Neuronal stem cell (in vitro differentiated cells): ENCODE measurements around the gene PRXL2B.

ENCODE experiments used
- DNase-seq: peaks from one replicate; pipeline ENCODE4 v3.0.0-alpha.2; 2013; ENCODE audit warnings: low spot score
- H2AFZ ChIP-seq: one replicate; pipeline ENCODE4 v1.6.1; 2013; ENCODE audit warnings: mild to moderate bottlenecking, low read length, inconsistent platforms
- H2AK5ac ChIP-seq: 2 replicates; pipeline ENCODE4 v1.6.1; 2013; ENCODE audit warnings: low read depth, mild to moderate bottlenecking, inconsistent platforms, low read length, moderate library complexity, mixed read lengths
- H2BK120ac ChIP-seq: 2 replicates; pipeline ENCODE4 v1.6.1; 2013; ENCODE audit warnings: low read depth, mild to moderate bottlenecking, inconsistent platforms, low read length, moderate library complexity, mixed read lengths
- H2BK12ac ChIP-seq: one replicate; pipeline ENCODE4 v1.6.1; 2013; ENCODE audit warnings: low read length, inconsistent platforms
- H2BK15ac ChIP-seq: 2 replicates; pipeline ENCODE4 v1.6.1; 2013; ENCODE audit warnings: mild to moderate bottlenecking, low read length, inconsistent platforms, mixed read lengths
- H2BK5ac ChIP-seq: one replicate; pipeline ENCODE4 v1.6.1; 2013; ENCODE audit warnings: inconsistent platforms, mild to moderate bottlenecking, low read length, moderate library complexity
- H3K14ac ChIP-seq: one replicate; pipeline ENCODE4 v1.6.1; 2013; ENCODE audit warnings: low read length, inconsistent platforms
- H3K18ac ChIP-seq: 2 replicates; pipeline ENCODE4 v1.6.1; 2013; ENCODE audit warnings: low read length, inconsistent platforms
- H3K23ac ChIP-seq: 2 replicates; pipeline ENCODE4 v1.6.1; 2013; ENCODE audit warnings: low read depth, mild to moderate bottlenecking, mixed read lengths, low read length, inconsistent platforms; ENCODE audit not compliant: poor library complexity
- H3K27ac ChIP-seq: replicated peaks from 3 replicates; pipeline ENCODE4 v1.5.1; 2013; ENCODE audit warnings: low read length, inconsistent platforms
- H3K27me3 ChIP-seq, 3 experiments: 2 replicates each; pipeline ENCODE4 v1.6.1; 2013; ENCODE audit warnings: low read length in 3 of 3, mild to moderate bottlenecking in 2 of 3, inconsistent platforms in 1 of 3, low read depth in 1 of 3, mixed read lengths in 1 of 3, moderate library complexity in 1 of 3; ENCODE audit not compliant: control insufficient read depth in 3 of 3, insufficient read depth in 3 of 3
- H3K36me3 ChIP-seq, 2 donors: replicated peaks in 1 of 2; 2 replicates each; pipeline ENCODE4 v1.6.1; 2013; ENCODE audit warnings: low read length in 2 of 2; ENCODE audit not compliant: control insufficient read depth in 2 of 2, insufficient read depth in 2 of 2
- H3K4ac ChIP-seq: 2 replicates; pipeline ENCODE4 v1.6.1; 2013; ENCODE audit warnings: inconsistent platforms, mild to moderate bottlenecking, low read length, moderate library complexity
- H3K4me1 ChIP-seq, 2 donors: 1 replicate in 1 of 2; 2 replicates in 1 of 2; pipeline ENCODE4 v1.6.1; 2013; ENCODE audit warnings: low read length in 2 of 2, low read depth in 1 of 2; ENCODE audit not compliant: control insufficient read depth in 2 of 2, insufficient read depth in 1 of 2
- H3K4me2 ChIP-seq: one replicate; pipeline ENCODE4 v1.6.1; 2013; ENCODE audit warnings: mild to moderate bottlenecking, low read length, inconsistent platforms; ENCODE audit not compliant: insufficient read depth, poor library complexity, severe bottlenecking
- H3K4me3 ChIP-seq, 2 donors: 2 replicates each; pipeline ENCODE4 v1.5.1; 2013; ENCODE audit warnings: low read length in 2 of 2, mild to moderate bottlenecking in 2 of 2, inconsistent platforms in 1 of 2, moderate library complexity in 1 of 2
- H3K79me1 ChIP-seq: one replicate; pipeline ENCODE4 v1.6.1; 2013; ENCODE audit warnings: low read depth, mild to moderate bottlenecking, inconsistent platforms, low read length, moderate library complexity
- H3K9ac ChIP-seq: one replicate; pipeline ENCODE4 v1.6.1; 2013; ENCODE audit warnings: mild to moderate bottlenecking, low read depth, low read length, inconsistent platforms; ENCODE audit not compliant: poor library complexity
- H3K9me3 ChIP-seq, 2 donors: replicated peaks in 1 of 2; 2 replicates each; pipeline versions ENCODE3 to v1.6.1; 2013; ENCODE audit warnings: low read length in 2 of 2, mild to moderate bottlenecking in 2 of 2, inconsistent platforms in 1 of 2, low read depth in 1 of 2, mixed read lengths in 1 of 2, moderate library complexity in 1 of 2; ENCODE audit not compliant: control insufficient read depth in 2 of 2, insufficient read depth in 1 of 2
- H4K8ac ChIP-seq: one replicate; pipeline ENCODE4 v1.6.1; 2013; ENCODE audit warnings: low read depth, mild to moderate bottlenecking, inconsistent platforms, low read length, moderate library complexity
- H4K91ac ChIP-seq: one replicate; pipeline ENCODE4 v1.6.1; 2013; ENCODE audit warnings: low read length, low read depth, mild to moderate bottlenecking, inconsistent platforms; ENCODE audit not compliant: poor library complexity
- WGBS, 2 donors: extraction: QIAGEN DNeasy Blood & Tissue Kit; methylation state at CpG; one replicate each; pipeline ENCODE4 v1.1.7; 2013; ENCODE audit warnings: missing lambda C conversion rate in 2 of 2, mixed read lengths in 1 of 2; ENCODE audit not compliant: insufficient read length in 2 of 2, insufficient replicate concordance in 1 of 2; ENCODE audit errors: extremely low coverage in 2 of 2; 5-methylcytosine and 5-hydroxymethylcytosine counted together

The PRXL2B gene

GRCh38 chr1:2612591-2613365, 26.2 kb downstream of the PRXL2B start:
- Histone ChIP-seq H3K4me2 (no peak overlapping the region), H3K27ac (no peak overlapping the region), H2BK5ac (no peak overlapping the region), H2BK120ac (no peak overlapping the region), H3K79me1 (no peaks in the 10 kb centered on the region), H3K9ac (no peak overlapping the region), H2AFZ (no peak overlapping the region), H3K36me3 (no peaks in the 10 kb centered on the region), H2AK5ac (peak overlapping the region; percentile 12), H3K27me3 (peaks cover 0 to 18% (median 2%) of the 10 kb centered on the region in 3 experiments), H3K9me3 (peaks cover 0 to 6% of the 10 kb centered on the region in 2 donors), H3K4me3 (no peak overlapping the region), H3K23ac (no peak overlapping the region), H3K4ac (no peak overlapping the region), H3K18ac (peak overlapping the region; percentile 19), H2BK15ac (peak overlapping the region; percentile 30), H3K4me1 (peaks cover under 1 to 7% of the 10 kb centered on the region in 2 donors), H3K14ac (no peak overlapping the region), H2BK12ac (no peak overlapping the region), H4K8ac (no peak overlapping the region), H4K91ac (no peak overlapping the region)
- WGBS, 2 donors, result no CpG with 5 or more reads among the region's 11 CpGs
- no peak for DNase-seq

GRCh38 chr1:2614145-2614544, 27.6 kb downstream of the PRXL2B start:
- H3K4me3 ChIP-seq, result no peak overlapping the region
- no peak overlapping the region for H3K18ac ChIP-seq
- H3K4me2 ChIP-seq, result no peak overlapping the region
- H3K36me3 ChIP-seq, result no peaks in the 10 kb centered on the region
- H3K27ac ChIP-seq, result no peak overlapping the region
- H2AK5ac ChIP-seq, result no peak overlapping the region
- H2BK12ac ChIP-seq, result no peak overlapping the region
- H3K4me1 ChIP-seq, result peaks cover 7% of the 10 kb centered on the region in 2 donors
- no peak overlapping the region for H2BK120ac ChIP-seq
- H3K23ac ChIP-seq, result no peak overlapping the region
- H3K79me1 ChIP-seq, result no peaks in the 10 kb centered on the region
- H2AFZ ChIP-seq, result no peak overlapping the region
- no CpG with 5 or more reads among the region's 2 CpGs for WGBS, 2 donors
- no peak overlapping the region for H4K91ac ChIP-seq
- no peak overlapping the region for H3K4ac ChIP-seq
- H2BK15ac ChIP-seq, result no peak overlapping the region
- no peak overlapping the region for H3K9ac ChIP-seq
- H3K9me3 ChIP-seq, result peaks cover 0 to 6% of the 10 kb centered on the region in 2 donors
- H2BK5ac ChIP-seq, result no peak overlapping the region
- peaks cover 0 to 15% (median 2%) of the 10 kb centered on the region in 3 experiments for H3K27me3 ChIP-seq
- DNase-seq, result no peak
- no peak overlapping the region for H4K8ac ChIP-seq
- H3K14ac ChIP-seq, result no peak overlapping the region

GRCh38 chr1:2617971-2618470, 31.4 kb downstream of the PRXL2B start:
- Histone ChIP-seq H2BK15ac (no peak overlapping the region), H3K27me3 (peaks cover 0 to 13% (median 0%) of the 10 kb centered on the region in 3 experiments), H3K4ac (no peak overlapping the region), H3K4me1 (peaks cover 0 to 7% of the 10 kb centered on the region in 2 donors), H3K14ac (no peak overlapping the region), H2AK5ac (no peak overlapping the region), H2BK5ac (no peak overlapping the region), H3K27ac (no peak overlapping the region), H4K91ac (no peak overlapping the region), H3K4me3 (no peak overlapping the region), H2AFZ (no peak overlapping the region), H3K9me3 (peaks cover 0 to 7% of the 10 kb centered on the region in 2 donors), H2BK120ac (no peak overlapping the region), H3K9ac (no peak overlapping the region), H3K79me1 (no peaks in the 10 kb centered on the region), H2BK12ac (no peak overlapping the region), H3K18ac (no peak overlapping the region), H3K23ac (no peak overlapping the region), H3K36me3 (no peaks in the 10 kb centered on the region), H3K4me2 (no peak overlapping the region), H4K8ac (no peak overlapping the region)
- DNase-seq, result no peak
- WGBS, 2 donors, result no CpG with 5 or more reads among the region's 1 CpG

- no peak overlapping the region for H2BK5ac ChIP-seq
- no peak overlapping the region for H3K4me2 ChIP-seq
- no peak overlapping the region for H3K9ac ChIP-seq
- no peak overlapping the region for H4K8ac ChIP-seq
- H2AFZ ChIP-seq, result no peak overlapping the region
- no CpG with 5 or more reads among the region's 12 CpGs for WGBS, 2 donors
- H3K4me1 ChIP-seq, result peaks cover 3 to 4% of the 10 kb centered on the region in 2 donors
- H2BK15ac ChIP-seq, result no peak overlapping the region
- H3K4ac ChIP-seq, result no peak overlapping the region
- no peak for DNase-seq
- H3K4me3 ChIP-seq, result no peak overlapping the region
- peaks cover 6 to 68% (median 19%) of the 10 kb centered on the region in 3 experiments for H3K27me3 ChIP-seq
- H2BK12ac ChIP-seq, result no peak overlapping the region
- no peaks in the 10 kb centered on the region for H3K36me3 ChIP-seq
- no peak overlapping the region for H3K27ac ChIP-seq
- H2AK5ac ChIP-seq, result peak overlapping the region; percentile 83
- peaks cover 0 to 1% of the 10 kb centered on the region in 2 donors for H3K9me3 ChIP-seq
- no peak overlapping the region for H4K91ac ChIP-seq
- H3K14ac ChIP-seq, result no peak overlapping the region
- no peaks in the 10 kb centered on the region for H3K79me1 ChIP-seq
- no peak overlapping the region for H3K23ac ChIP-seq
- H2BK120ac ChIP-seq, result no peak overlapping the region
- H3K18ac ChIP-seq, result no peak overlapping the region
These were observed 37.2 kb downstream of the PRXL2B start for GRCh38 chr1:2623571-2624337.
